OCI-LY1 (cell line): ENCODE results near the gene PRKCA.
A peak's percentile ranks its signal among the peaks of the same experiment; 100 is the strongest.

Source experiments
- H2AFZ ChIP-seq: fragments of 200-600 bp; sonication (generic), shearing (Covaris generic); 2 replicates; pipeline ENCODE4 v1.6.0; 2014; ENCODE audit warnings: antibody characterized with exemption, mild to moderate bottlenecking, low read length
- H3F3A ChIP-seq: fragments of 200-600 bp; sonication (generic), shearing (Covaris generic); 2 replicates; pipeline ENCODE4 v1.6.0; 2014; ENCODE audit warnings: mild to moderate bottlenecking, antibody characterized with exemption, low read length, moderate library complexity; ENCODE audit not compliant: insufficient read depth
- H3K27ac ChIP-seq: fragments of 200-600 bp; sonication (generic); 2 replicates; pipeline ENCODE4 v1.5.1; 2014; ENCODE audit warnings: low read length, mixed run types, mild to moderate bottlenecking, low read depth; ENCODE audit not compliant: poor library complexity, severe bottlenecking
- H3K27me3 ChIP-seq: fragments of 200-600 bp; sonication (generic); 2 replicates; pipeline ENCODE4 v1.6.0; 2014; ENCODE audit warnings: antibody characterized with exemption, mild to moderate bottlenecking, low read length, moderate library complexity; ENCODE audit not compliant: insufficient read depth
- H3K36me3 ChIP-seq: fragments of 200-600 bp; sonication (generic); 2 replicates; pipeline ENCODE4 v1.6.1; 2014; ENCODE audit warnings: mild to moderate bottlenecking, antibody characterized with exemption, low read length, moderate library complexity, mixed read lengths; ENCODE audit not compliant: insufficient read depth
- H3K4me1 ChIP-seq: fragments of 200-600 bp; sonication (generic); 2 replicates; pipeline ENCODE4 v1.5.1; 2014; ENCODE audit warnings: mild to moderate bottlenecking, low read length, moderate library complexity; ENCODE audit not compliant: insufficient read depth, severe bottlenecking
- H3K4me2 ChIP-seq: fragments of 200-600 bp; sonication (generic), shearing (Covaris generic); 2 replicates; pipeline ENCODE4 v1.6.1; 2014; ENCODE audit warnings: low read length
- H3K4me3 ChIP-seq: fragments of 200-600 bp; sonication (generic); 2 replicates; pipeline ENCODE4 v1.5.1; 2014; ENCODE audit warnings: low read length, low read depth, mild to moderate bottlenecking, mixed read lengths; ENCODE audit not compliant: poor library complexity, severe bottlenecking
- H3K79me2 ChIP-seq: fragments of 200-600 bp; shearing (Covaris generic); 2 replicates; pipeline ENCODE4 v1.6.1; 2016; ENCODE audit warnings: mixed run types, low read length, mixed read lengths; ENCODE audit not compliant: insufficient read depth
- H3K9ac ChIP-seq: fragments of 200-600 bp; sonication (generic), shearing (Covaris generic); 2 replicates; pipeline ENCODE4 v1.6.1; 2014; ENCODE audit warnings: mild to moderate bottlenecking, low read length, mixed read lengths
- H3K9me2 ChIP-seq: fragments of 200-600 bp; sonication (generic), shearing (Covaris generic); 2 replicates; pipeline ENCODE4 v1.6.1; 2014; ENCODE audit warnings: low read depth, mild to moderate bottlenecking, low read length, mixed read lengths
- H3K9me3 ChIP-seq: fragments of 200-600 bp; shearing (Covaris generic); 2 replicates; pipeline ENCODE4 v1.6.1; 2014; ENCODE audit warnings: low read length, mixed read lengths
- H4K20me1 ChIP-seq: fragments of 200-600 bp; sonication (generic), shearing (Covaris generic); 2 replicates; pipeline ENCODE4 v1.6.0; 2016; ENCODE audit warnings: mild to moderate bottlenecking, low read length; ENCODE audit not compliant: insufficient read depth
- CTCF ChIP-seq: fragments of 200-600 bp; sonication (generic), shearing (Covaris generic); IDR thresholded peaks from 2 replicates; pipeline ENCODE4 v1.5.1; 2017; ENCODE audit warnings: mild to moderate bottlenecking, antibody characterized with exemption, low read length, moderate library complexity, mixed read lengths
- EZH2 ChIP-seq: fragments of 200-600 bp; sonication (generic), shearing (Covaris generic); IDR thresholded peaks from 2 replicates; pipeline ENCODE4 v1.8.0; 2017; ENCODE audit warnings: borderline replicate concordance, mixed run types, mild to moderate bottlenecking, antibody characterized with exemption, low read length, moderate library complexity, mixed read lengths

Gene PRKCA

GRCh38 chr17:66310528-66311148, 8.2 kb downstream of the PRKCA start:
- no peaks in the 10 kb centered on the region for H3K9me3 ChIP-seq
- H3K36me3 ChIP-seq = peaks cover 39% of the 10 kb centered on the region
- H3K4me2 ChIP-seq = no peak overlapping the region
- no peaks in the 10 kb centered on the region for H3K9me2 ChIP-seq
- H3K79me2 ChIP-seq = peaks cover 23% of the 10 kb centered on the region
- no peak overlapping the region for H2AFZ ChIP-seq
- H3F3A ChIP-seq = no peaks in the 10 kb centered on the region
- TF ChIP-seq CTCF = peak; percentile 37; the same call in 1 of the 2 replicates
- TF ChIP-seq EZH2 = no peak
- no peak overlapping the region for H3K27ac ChIP-seq
- peaks cover 38% of the 10 kb centered on the region for H3K4me1 ChIP-seq
- H3K9ac ChIP-seq = no peak overlapping the region
- H3K27me3 ChIP-seq = no peaks in the 10 kb centered on the region
- H4K20me1 ChIP-seq = no peaks in the 10 kb centered on the region
- no peak overlapping the region for H3K4me3 ChIP-seq

GRCh38 chr17:66312912-66313311, 10.5 kb downstream of the PRKCA start:
- H3F3A ChIP-seq = no peaks in the 10 kb centered on the region
- no peak overlapping the region for H3K4me2 ChIP-seq
- H3K9me2 ChIP-seq = no peaks in the 10 kb centered on the region
- no peak overlapping the region for H3K4me3 ChIP-seq
- H3K79me2 ChIP-seq = peaks cover 17% of the 10 kb centered on the region
- no peak overlapping the region for H3K27ac ChIP-seq
- no peaks in the 10 kb centered on the region for H3K27me3 ChIP-seq
- H3K9me3 ChIP-seq = no peaks in the 10 kb centered on the region
- no peak overlapping the region for H2AFZ ChIP-seq
- peaks cover 26% of the 10 kb centered on the region for H3K36me3 ChIP-seq
- H3K4me1 ChIP-seq = peaks cover 38% of the 10 kb centered on the region
- H4K20me1 ChIP-seq = no peaks in the 10 kb centered on the region
- no peak for TF ChIP-seq EZH2
- no peak for TF ChIP-seq CTCF
- no peak overlapping the region for H3K9ac ChIP-seq

- no peak overlapping the region for H3K27ac ChIP-seq
- H3K4me2 ChIP-seq = no peak overlapping the region
Observed at GRCh38 chr17:66313325-66313724, 10.9 kb downstream of the PRKCA start.

More at GRCh38 chr17:66313325-66313724, 10.9 kb downstream of the PRKCA start:
- Histone ChIP-seq H3K4me1 (peaks cover 38% of the 10 kb centered on the region), H3K79me2 (peaks cover 21% of the 10 kb centered on the region), H3K9me2 (no peaks in the 10 kb centered on the region), H3K36me3 (peaks cover 28% of the 10 kb centered on the region), H3K9ac (no peak overlapping the region), H3K27me3 (no peaks in the 10 kb centered on the region), H3K4me3 (no peak overlapping the region), H3K9me3 (no peaks in the 10 kb centered on the region), H3F3A (no peaks in the 10 kb centered on the region), H2AFZ (no peak overlapping the region), H4K20me1 (no peaks in the 10 kb centered on the region)
- no peak for TF ChIP-seq EZH2
- no peak for TF ChIP-seq CTCF
